H1 (cell line): ENCODE results near the gene RAB38. TPM values are rescaled to one million over a fixed set of nuclear protein-coding genes. Genes with fewer than 3 reads are reported as not detected.

ENCODE experiments used
- CTCF ChIA-PET: fragments of 300-600 bp; sonication (Branson Sonifier 250); formaldehyde crosslinking; loops from one replicate; lab custom pipeline; 2021; ENCODE audit not compliant: partially characterized antibody; lab: Charles Lee
- POLR2A ChIA-PET: fragments of 300-600 bp; sonication (Branson Sonifier 250); formaldehyde crosslinking; loops from one replicate; lab custom pipeline; 2021; ENCODE audit warnings: inconsistent platforms; ENCODE audit not compliant: partially characterized antibody; lab: Charles Lee
- DNase-seq, 2 experiments: peaks; one replicate each; pipeline versions ENCODE4 v3.0.0 to v3.0.0-alpha.2; 2010 to 2022; ENCODE audit warnings: low spot score in 2 of 2, low read depth in 1 of 2, mixed read lengths in 1 of 2
- FAIRE-seq: peaks from 2 replicates; lab custom pipeline; 2011; peaks lifted over from hg19 to GRCh38; lab: Jason Lieb, UNC
- H2AFZ ChIP-seq: 2 replicates; pipeline ENCODE4 v1.8.1; 2012; ENCODE audit warnings: low read length, inconsistent platforms
- H2AK5ac ChIP-seq: 2 replicates; pipeline ENCODE4 v1.6.1; 2013; ENCODE audit warnings: low read depth, low read length
- H2BK120ac ChIP-seq: replicated peaks from 2 replicates; pipeline ENCODE3; 2013; ENCODE audit warnings: low read depth, low read length, inconsistent platforms
- H2BK12ac ChIP-seq: 2 replicates; pipeline ENCODE4 v1.6.1; 2013; ENCODE audit warnings: low read depth, low read length
- H2BK15ac ChIP-seq: 2 replicates; pipeline ENCODE4 v1.6.1; 2013; ENCODE audit warnings: low read length
- H2BK20ac ChIP-seq: 2 replicates; pipeline ENCODE4 v1.6.1; 2013; ENCODE audit warnings: low read length
- H2BK5ac ChIP-seq: 2 replicates; pipeline ENCODE4 v1.6.1; 2013; ENCODE audit warnings: low read depth, low read length
- H3K14ac ChIP-seq: 2 replicates; pipeline ENCODE4 v1.6.1; 2013; ENCODE audit warnings: inconsistent platforms; ENCODE audit not compliant: insufficient read length
- H3K18ac ChIP-seq: 2 replicates; pipeline ENCODE4 v1.6.1; 2013; ENCODE audit warnings: low read length; ENCODE audit errors: extremely low read depth
- H3K23ac ChIP-seq: 2 replicates; pipeline ENCODE4 v1.6.1; 2013; ENCODE audit warnings: inconsistent platforms; ENCODE audit not compliant: insufficient read length
- H3K23me2 ChIP-seq: 2 replicates; pipeline ENCODE4 v1.6.1; 2013; ENCODE audit warnings: low read depth, low read length
- H3K27ac ChIP-seq: 2 replicates; pipeline ENCODE4 v1.6.1; 2011; ENCODE audit warnings: low read depth, low read length, inconsistent platforms
- H3K27me3 ChIP-seq, 4 experiments: replicated peaks in 1 of 4; 1 replicate in 1 of 4; 2 replicates in 3 of 4; pipeline versions ENCODE4 v1.6.1 to v1.8.1; 2011 to 2013; ENCODE audit warnings: low read length in 3 of 4, mild to moderate bottlenecking in 3 of 4, inconsistent platforms in 2 of 4, mixed read lengths in 2 of 4, moderate library complexity in 1 of 4; ENCODE audit not compliant: control insufficient read depth in 3 of 4, insufficient read depth in 3 of 4; ENCODE audit errors: extremely low read depth in 1 of 4
- H3K36me3 ChIP-seq, 4 experiments: 2 replicates each; pipeline versions ENCODE4 v1.6.1 to v1.8.1; 2011 to 2013; ENCODE audit warnings: mild to moderate bottlenecking in 4 of 4, low read length in 3 of 4, moderate library complexity in 2 of 4, control low read depth in 1 of 4, inconsistent platforms in 1 of 4; ENCODE audit not compliant: insufficient read depth in 4 of 4, control insufficient read depth in 2 of 4
- H3K4ac ChIP-seq: replicated peaks from 2 replicates; pipeline ENCODE3; 2013; ENCODE audit warnings: low read length, low read depth, mixed read lengths, inconsistent platforms; ENCODE audit not compliant: insufficient read length
- H3K4me1 ChIP-seq, 4 experiments: replicated peaks in 1 of 4; 1 replicate in 1 of 4; 2 replicates in 3 of 4; pipeline versions ENCODE4 v1.6.1 to v1.8.1; 2011 to 2013; ENCODE audit warnings: low read length in 3 of 4, inconsistent platforms in 2 of 4, mixed read lengths in 1 of 4; ENCODE audit not compliant: insufficient read depth in 4 of 4, control insufficient read depth in 3 of 4
- H3K4me2 ChIP-seq, 2 experiments: 2 replicates each; pipeline versions ENCODE4 v1.6.1 to v1.8.1; 2011 to 2013; ENCODE audit warnings: low read depth in 2 of 2, low read length in 2 of 2, control low read depth in 1 of 2, inconsistent platforms in 1 of 2, mild to moderate bottlenecking in 1 of 2; ENCODE audit not compliant: insufficient read depth in 1 of 2
- H3K4me3 ChIP-seq, 4 experiments: fragments of 200-600, 300-600 bp in 1 of 4; sonication (generic), shearing (Covaris generic), sonication (Bioruptor Twin) in 1 of 4; 2 replicates each; pipeline versions ENCODE4 v1.5.1 to v1.8.1; 2011 to 2016; ENCODE audit warnings: low read length in 4 of 4, low read depth in 3 of 4, control low read depth in 2 of 4, inconsistent platforms in 2 of 4, mild to moderate bottlenecking in 2 of 4, mixed read lengths in 1 of 4, moderate library complexity in 1 of 4; ENCODE audit not compliant: insufficient read depth in 2 of 4; ENCODE audit errors: extremely low read depth in 1 of 4
- H3K56ac ChIP-seq: replicated peaks from 2 replicates; pipeline ENCODE3; 2013; ENCODE audit warnings: low read depth, mild to moderate bottlenecking, mixed read lengths, low read length, inconsistent platforms; ENCODE audit not compliant: insufficient read length
- H3K79me1 ChIP-seq: 2 replicates; pipeline ENCODE4 v1.6.1; 2013; ENCODE audit warnings: low read depth, low read length, control low read depth
- H3K79me2 ChIP-seq, 2 experiments: 2 replicates each; pipeline versions ENCODE4 v1.6.1 to v1.8.1; 2012 to 2013; ENCODE audit warnings: low read length in 2 of 2, mild to moderate bottlenecking in 2 of 2, inconsistent platforms in 1 of 2; ENCODE audit not compliant: insufficient read depth in 2 of 2, control insufficient read depth in 1 of 2
- H3K9ac ChIP-seq, 4 experiments: replicated peaks in 1 of 4; 1 replicate in 1 of 4; 2 replicates in 3 of 4; pipeline versions ENCODE4 v1.6.1 to v1.8.1; 2011 to 2013; ENCODE audit warnings: low read depth in 3 of 4, low read length in 3 of 4, control low read depth in 2 of 4, mild to moderate bottlenecking in 2 of 4, moderate library complexity in 2 of 4, inconsistent platforms in 1 of 4; ENCODE audit errors: extremely low read depth in 1 of 4
- H3K9me3 ChIP-seq, 2 experiments: 2 replicates each; pipeline versions ENCODE4 v1.6.1 to v1.8.1; 2012 to 2013; ENCODE audit warnings: mild to moderate bottlenecking in 2 of 2, moderate library complexity in 2 of 2, control low read depth in 1 of 2, inconsistent platforms in 1 of 2, low read depth in 1 of 2, low read length in 1 of 2, mixed read lengths in 1 of 2; ENCODE audit not compliant: insufficient read depth in 2 of 2
- H4K20me1 ChIP-seq, 2 experiments: replicated peaks in 1 of 2; 2 replicates each; pipeline versions ENCODE3 to v1.8.1; 2011 to 2013; ENCODE audit warnings: inconsistent platforms in 2 of 2, low read length in 2 of 2, mild to moderate bottlenecking in 1 of 2; ENCODE audit not compliant: insufficient read depth in 2 of 2, control insufficient read depth in 1 of 2
- H4K5ac ChIP-seq: 2 replicates; pipeline ENCODE4 v1.6.1; 2013; ENCODE audit warnings: low read length, low read depth, mixed read lengths, inconsistent platforms; ENCODE audit not compliant: insufficient read length
- H4K8ac ChIP-seq: 2 replicates; pipeline ENCODE4 v1.8.0; 2013; ENCODE audit warnings: mild to moderate bottlenecking, moderate library complexity, low read length, inconsistent platforms; ENCODE audit not compliant: insufficient read depth; ENCODE audit errors: extremely low read depth
- H4K91ac ChIP-seq: replicated peaks from 2 replicates; pipeline ENCODE3; 2013; ENCODE audit warnings: low read length, mixed read lengths, inconsistent platforms; ENCODE audit not compliant: insufficient read length
- CREB1 ChIP-seq: IDR thresholded peaks from 2 replicates; pipeline ENCODE4 v1.6.1; 2012; ENCODE audit warnings: inconsistent platforms
- EGR1 ChIP-seq: IDR thresholded peaks from 2 replicates; pipeline ENCODE4 v1.6.1; 2011; ENCODE audit warnings: low read depth, low read length, borderline replicate concordance
- HDAC2 ChIP-seq, 2 experiments: fragments of 300-600 bp in 1 of 2; sonication (generic) in 1 of 2; IDR thresholded peaks; 2 replicates each; pipeline ENCODE4 v1.6.1; 2011 to 2012; ENCODE audit warnings: low read depth in 2 of 2, low read length in 2 of 2, mild to moderate bottlenecking in 2 of 2, moderate library complexity in 2 of 2, borderline replicate concordance in 1 of 2, inconsistent platforms in 1 of 2
- KDM4A ChIP-seq: IDR thresholded peaks from one replicate; pipeline ENCODE4 v1.7.1; 2012; ENCODE audit warnings: low read depth, mild to moderate bottlenecking, moderate library complexity, low read length, inconsistent platforms; ENCODE audit not compliant: severe bottlenecking
- PHF8 ChIP-seq: fragments of 200-600 bp; sonication (generic); conservative IDR thresholded peaks from 2 replicates; pipeline ENCODE4 v1.7.1; 2012; ENCODE audit warnings: low read depth, mild to moderate bottlenecking, inconsistent platforms, low read length, moderate library complexity
- POLR2AphosphoS5 ChIP-seq: IDR thresholded peaks from 2 replicates; pipeline ENCODE4 v1.6.1; 2011; ENCODE audit warnings: low read depth, low read length
- RBBP5 ChIP-seq: IDR thresholded peaks from 2 replicates; pipeline ENCODE4 v1.7.1; 2012; ENCODE audit warnings: low read depth, mild to moderate bottlenecking, inconsistent platforms, low read length, moderate library complexity, borderline replicate concordance
- SIN3A ChIP-seq, 2 experiments: IDR thresholded peaks in 1 of 2; conservative IDR thresholded peaks in 1 of 2; 2 replicates each; pipeline ENCODE4 v1.6.1; 2011 to 2012; ENCODE audit warnings: low read length in 2 of 2, improper control_type of control experiment in 1 of 2, low read depth in 1 of 2, mild to moderate bottlenecking in 1 of 2
- SP1 ChIP-seq: IDR thresholded peaks from 2 replicates; pipeline ENCODE4 v1.6.1; 2011; ENCODE audit warnings: low read depth, low read length
- SRF ChIP-seq: IDR thresholded peaks from 2 replicates; pipeline ENCODE4 v1.6.1; 2011; ENCODE audit warnings: mild to moderate bottlenecking, low read depth, low read length, moderate library complexity
- TAF7 ChIP-seq: optimal IDR thresholded peaks from 2 replicates; pipeline ENCODE3; 2011; ENCODE audit warnings: low read depth, mild to moderate bottlenecking, inconsistent platforms, low read length, moderate library complexity, borderline replicate concordance
- TCF12 ChIP-seq: IDR thresholded peaks from 2 replicates; pipeline ENCODE4 v1.6.1; 2011; ENCODE audit warnings: low read depth, mild to moderate bottlenecking, low read length
- TEAD4 ChIP-seq: IDR thresholded peaks from 2 replicates; pipeline ENCODE4 v1.6.1; 2012; ENCODE audit warnings: low read depth, low read length, inconsistent platforms, mixed read lengths
- WGBS, 2 experiments: shearing (Covaris generic) in 1 of 2; methylation state at CpG; one replicate each; pipeline versions ENCODE4 v1.1.6 to v1.1.7; 2013 to 2015; ENCODE audit warnings: low lambda C conversion rate in 2 of 2, mixed read lengths in 2 of 2, inconsistent platforms in 1 of 2, low coverage in 1 of 2, missing lambda C conversion rate in 1 of 2; ENCODE audit not compliant: insufficient replicate concordance in 2 of 2, insufficient coverage in 1 of 2, insufficient read length in 1 of 2; ENCODE audit errors: extremely low coverage in 1 of 2, missing lambda C conversion rate in 1 of 2; 5-methylcytosine and 5-hydroxymethylcytosine counted together
- polyA plus RNA-seq, 7 experiments: library from polyadenylated mRNA; depleted of rRNA in 3 of 7; stranded (reverse) in 5 of 7; unstranded in 2 of 7; fragments of >200 nt in 5 of 7; fragments of 200-250 nt in 2 of 7; gene quantifications; 1 replicate in 5 of 7; 2 replicates in 1 of 7; 4 replicates in 1 of 7; pipeline versions ENCODE4 v1.2.1 to v1.2.3, GENCODE V29; 2011 to 2013; ENCODE audit warnings: missing spikeins in 2 of 7, mixed read lengths in 2 of 7
- total RNA-seq: library from RNA; stranded (reverse); fragmentation: NEBNext Ultra II Directional; extraction: Animal tissue kit (Norgen Biotek cat#: 25700); gene quantifications from 2 replicates; pipeline ENCODE4 v1.2.1, GENCODE V29; 2021
- TF ChIP-seq, protein P1 (sequence below): IDR thresholded peaks from 2 replicates; pipeline ENCODE4 v1.6.1; 2012; ENCODE audit warnings: inconsistent platforms

Gene RAB38
- total and polyA plus RNA-seq, 2 of the 8 experiments (the other 6 are each of a cell fraction or from before 2014, with no cell fraction given): 15.4 to 16.5 TPM

DNA sequence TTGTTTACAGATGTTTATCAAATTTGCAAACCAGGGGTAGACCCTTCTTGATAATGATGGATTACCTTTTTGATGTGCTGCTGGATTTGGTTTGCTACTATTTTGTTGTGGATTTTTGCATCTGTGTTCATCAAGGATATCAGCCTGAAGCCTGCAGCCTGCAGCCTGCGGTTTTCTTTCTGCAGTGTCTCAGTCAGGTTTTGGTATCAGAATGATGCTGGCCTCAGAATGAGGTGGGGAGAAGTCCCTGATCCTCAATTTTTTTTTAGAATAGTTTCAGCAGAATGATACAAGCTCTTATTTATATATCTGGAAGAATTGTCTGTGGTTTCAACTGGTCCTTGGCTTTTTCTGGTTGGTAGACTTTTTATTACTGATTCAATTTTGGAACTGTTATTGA, 19.7 kb upstream of the RAB38 start:
- H2AFZ ChIP-seq: no peak overlapping the region
- H3K4ac ChIP-seq: no peak overlapping the region
- H3K4me2 ChIP-seq: no peak overlapping the region
- no peaks in the 10 kb centered on the region for H3K79me2 ChIP-seq
- no peak overlapping the region for H4K8ac ChIP-seq
- no peak overlapping the region for H3K18ac ChIP-seq
- H2BK5ac ChIP-seq: no peak overlapping the region
- no peak overlapping the region for H3K14ac ChIP-seq
- CTCF ChIA-PET: interaction anchor here (0.7 kb wide), 1 partner anchor 39 kb away, joined by 3 read pairs; no protein-coding TSS in a partner anchor
- H2AK5ac ChIP-seq: no peak overlapping the region
- DNase-seq: no peak
- peaks cover 4 to 7% of the 10 kb centered on the region in 2 experiments; a peak in 2 of 4 replicates for H3K9me3 ChIP-seq
- 94% methylated on average over 1 of the region's 1 CpG; no CpG with 5 or more reads in 1 of the 2 experiments for WGBS, 2 experiments
- no peak overlapping the region for H2BK15ac ChIP-seq
- H3K27me3 ChIP-seq: peaks cover 0 to 1% (median 0%) of the 10 kb centered on the region in 4 experiments; a peak in 1 of 7 replicates
- no peak overlapping the region for H3K27ac ChIP-seq
- no peak for FAIRE-seq
- H4K5ac ChIP-seq: no peak overlapping the region
- H3K56ac ChIP-seq: no peak overlapping the region
- H3K4me1 ChIP-seq: no peaks in the 10 kb centered on the region
- H2BK20ac ChIP-seq: no peak overlapping the region
- POLR2A ChIA-PET: no interaction called here
- H3K23me2 ChIP-seq: no peaks in the 10 kb centered on the region
- H3K79me1 ChIP-seq: no peaks in the 10 kb centered on the region
- no peaks in the 10 kb centered on the region for H4K20me1 ChIP-seq
- H3K9ac ChIP-seq: no peak overlapping the region
- no peak overlapping the region for H2BK12ac ChIP-seq
- H4K91ac ChIP-seq: no peak overlapping the region
- no peaks in the 10 kb centered on the region for H3K36me3 ChIP-seq
- no peak overlapping the region for H2BK120ac ChIP-seq
- no peak overlapping the region for H3K4me3 ChIP-seq
- no peak overlapping the region for H3K23ac ChIP-seq
- TF ChIP-seq SRF (no peak), KDM4A (no peak), CREB1 (no peak), PHF8 (no peak), POLR2AphosphoS5 (no peak), SIN3A (conservative IDR thresholded peaks at IDR 0.05 in 1 of 2, IDR thresholded peaks at IDR 0.05 in 1 of 2; ENCODE audit: low read depth in 1 of 2, low read length in 2 of 2) (no peak), TCF12 (no peak), HDAC2 (IDR thresholded peaks at IDR 0.05; ENCODE audit: borderline replicate concordance in 1 of 2, low read depth in 2 of 2, low read length in 2 of 2) (no peak), SP1 (no peak), RBBP5 (no peak), TAF7 (no peak), TEAD4 (no peak), EGR1 (no peak)
- TF ChIP-seq, protein P1, sequence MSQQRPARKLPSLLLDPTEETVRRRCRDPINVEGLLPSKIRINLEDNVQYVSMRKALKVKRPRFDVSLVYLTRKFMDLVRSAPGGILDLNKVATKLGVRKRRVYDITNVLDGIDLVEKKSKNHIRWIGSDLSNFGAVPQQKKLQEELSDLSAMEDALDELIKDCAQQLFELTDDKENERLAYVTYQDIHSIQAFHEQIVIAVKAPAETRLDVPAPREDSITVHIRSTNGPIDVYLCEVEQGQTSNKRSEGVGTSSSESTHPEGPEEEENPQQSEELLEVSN: no peak
